WTC11 (cell line): ENCODE results near the gene ABLIM3.

Experiments
- CTCF ChIP-seq: fragments of 200-600 bp; IDR thresholded peaks from 2 replicates; pipeline ENCODE4 v1.8.0; 2022; ENCODE audit warnings: antibody characterized with exemption
- FOXJ3 ChIP-seq: sonication (generic); formaldehyde crosslinking; IDR thresholded peaks from 2 replicates; pipeline ENCODE4 v1.9.0; 2021; ENCODE audit warnings: missing genetic modification reagents, mild to moderate bottlenecking, borderline replicate concordance
- JUN ChIP-seq: sonication (generic); formaldehyde crosslinking; IDR thresholded peaks from 2 replicates; pipeline ENCODE4 v1.8.0; 2023; ENCODE audit warnings: mild to moderate bottlenecking, missing genetic modification reagents
- MAX ChIP-seq: sonication (generic); formaldehyde crosslinking; IDR thresholded peaks from 2 replicates; pipeline ENCODE4 v1.8.0; 2022; ENCODE audit warnings: mild to moderate bottlenecking, missing genetic modification reagents
- RELA ChIP-seq: sonication (generic); formaldehyde crosslinking; IDR thresholded peaks from 2 replicates; pipeline ENCODE4 v1.8.1; 2022; ENCODE audit warnings: missing genetic modification reagents, mild to moderate bottlenecking, borderline replicate concordance
- SMAD4 ChIP-seq: sonication (generic); formaldehyde crosslinking; IDR thresholded peaks from 2 replicates; pipeline ENCODE4 v1.8.0; 2022; ENCODE audit warnings: mild to moderate bottlenecking, missing genetic modification reagents
- USF2 ChIP-seq: sonication (generic); formaldehyde crosslinking; IDR thresholded peaks from 2 replicates; pipeline ENCODE4 v1.8.1; 2023; ENCODE audit warnings: mild to moderate bottlenecking, missing genetic modification reagents, moderate library complexity
- ZSCAN18 ChIP-seq: fragments of 250-450 bp; sonication (Bioruptor Pico); IDR thresholded peaks from 2 replicates; pipeline ENCODE4 v2.1.2; 2022; ENCODE audit warnings: mild to moderate bottlenecking, moderate library complexity

GRCh38 chr5:149198148-149198547, 56.9 kb downstream of the ABLIM3 start:
- TF ChIP-seq CTCF: no peak
- no peak for TF ChIP-seq JUN (CRISPR knock-in tag)
- TF ChIP-seq FOXJ3 (CRISPR knock-in tag): no peak
- TF ChIP-seq ZSCAN18: no peak
- no peak for TF ChIP-seq RELA (CRISPR knock-in tag)
- no peak for TF ChIP-seq SMAD4
- TF ChIP-seq MAX: no peak
- TF ChIP-seq USF2 (CRISPR knock-in tag): no peak
